ENCODE results near the gene FRK. TPM values are rescaled to one million over a fixed set of nuclear protein-coding genes. Genes with fewer than 3 reads are reported as not detected.

Gene FRK
- total RNA-seq (2013) = 0.02 TPM
- not detected for polyA plus RNA-seq
- polyA minus RNA-seq = not detected in 2 replicates
- total RNA-seq = 0 to 3.6 (median 0.07) reads per million in 11 experiments

- H3K4me1 Mint-ChIP-seq = peaks cover 3% of the 10 kb centered on the region
- no peaks in the 10 kb centered on the region for H3K36me3 Mint-ChIP-seq
- peaks cover 2 to 8% (median 4%) of the 10 kb centered on the region in 3 donors for H3K27me3 Mint-ChIP-seq (ENCODE audit: low read depth in 3 of 3)
- no peaks in the 10 kb centered on the region for H3K36me3 ChIP-seq (replicated peaks in 1 of 2; ENCODE audit: control insufficient read depth in 1 of 2, insufficient read depth in 2 of 2, low read length in 2 of 2)
- intact Hi-C loops (cut with micrococcal nuclease) = no loop called here
- H2AFZ ChIP-seq (ENCODE audit: insufficient read depth, low read depth, low read length, poor library complexity, severe bottlenecking) = peak within 1 kb of the TSS; percentile 6
- 98% methylated on average over 6 of the region's 7 CpGs for WGBS (ENCODE audit: insufficient coverage)
- no peak within 1 kb of the TSS for H3K9ac ChIP-seq (ENCODE audit: insufficient read depth, low read length, poor library complexity, severe bottlenecking)
- no peak within 1 kb of the TSS for H3K27ac ChIP-seq (ENCODE audit: low read depth in 1 of 2, low read length in 2 of 2)
- no peaks in the 10 kb centered on the region for H3K9me3 ChIP-seq (replicated peaks in 1 of 2; ENCODE audit: control insufficient read depth in 1 of 2, insufficient read depth in 1 of 2, low read length in 2 of 2)
- H3K9me3 Mint-ChIP-seq = no peaks in the 10 kb centered on the region
- no peak within 1 kb of the TSS for H3K4me2 ChIP-seq (replicated peaks; ENCODE audit: extremely low read depth, low read length, poor library complexity, severe bottlenecking)
- H3K79me2 ChIP-seq (ENCODE audit: insufficient read depth, low read length) = no peaks in the 10 kb centered on the region
- H3K27ac Mint-ChIP-seq = no peak within 1 kb of the TSS
- no peak within 1 kb of the TSS for H3K4me3 Mint-ChIP-seq
- H4K20me1 ChIP-seq (ENCODE audit: insufficient read depth, low read length) = no peaks in the 10 kb centered on the region
- no peaks in the 10 kb centered on the region for H3K4me1 ChIP-seq (ENCODE audit: control insufficient read depth in 1 of 2, insufficient read depth in 2 of 2, low read length in 2 of 2)
- DNase-seq = no peak
- TF ChIP-seq CTCF (IDR thresholded peaks at IDR 0.05) = no peak
- no peak within 1 kb of the TSS for H3K4me3 ChIP-seq (replicated peaks in 1 of 3; ENCODE audit: low read depth in 2 of 3, low read length in 3 of 3)
- no peaks in the 10 kb centered on the region for H3K27me3 ChIP-seq (ENCODE audit: control insufficient read depth in 2 of 2, insufficient read depth in 2 of 2, low read length in 2 of 2)
Measured at GRCh38 chr6:116060572-116061283, at the start of gene FRK. FRK (minus strand) TSS chr6:116060891; CDS start chr6:116060311, 580 bp downstream.

GRCh38 chr6:116108836-116109235, 48.1 kb upstream of the FRK start:
- Histone ChIP-seq H3K4me2 (replicated peaks; ENCODE audit: extremely low read depth, low read length, poor library complexity, severe bottlenecking) (no peak overlapping the region), H3K4me1 (ENCODE audit: control insufficient read depth in 1 of 2, insufficient read depth in 2 of 2, low read length in 2 of 2) (no peaks in the 10 kb centered on the region), H3K9ac (ENCODE audit: insufficient read depth, low read length, poor library complexity, severe bottlenecking) (no peak overlapping the region), H3K36me3 (replicated peaks in 1 of 2; ENCODE audit: control insufficient read depth in 1 of 2, insufficient read depth in 2 of 2, low read length in 2 of 2) (peaks cover 23 to 56% of the 10 kb centered on the region in 2 donors), H4K20me1 (ENCODE audit: insufficient read depth, low read length) (no peaks in the 10 kb centered on the region), H3K27ac (ENCODE audit: low read depth in 1 of 2, low read length in 2 of 2) (no peak overlapping the region), H3K4me3 (replicated peaks in 1 of 3; ENCODE audit: low read depth in 2 of 3, low read length in 3 of 3) (no peak overlapping the region), H2AFZ (ENCODE audit: insufficient read depth, low read depth, low read length, poor library complexity, severe bottlenecking) (no peak overlapping the region), H3K79me2 (ENCODE audit: insufficient read depth, low read length) (peaks cover 6% of the 10 kb centered on the region), H3K9me3 (replicated peaks in 1 of 2; ENCODE audit: control insufficient read depth in 1 of 2, insufficient read depth in 1 of 2, low read length in 2 of 2) (no peaks in the 10 kb centered on the region), H3K27me3 (ENCODE audit: control insufficient read depth in 2 of 2, insufficient read depth in 2 of 2, low read length in 2 of 2) (no peaks in the 10 kb centered on the region)
- Mint-ChIP-seq H3K27ac (no peak overlapping the region), H3K36me3 (peaks cover 40 to 57% of the 10 kb centered on the region in 2 donors), H3K4me1 (peaks cover 3% of the 10 kb centered on the region), H3K4me3 (no peak overlapping the region), H3K9me3 (peaks cover 0 to 3% (median 0%) of the 10 kb centered on the region in 7 donors), H3K27me3 (ENCODE audit: low read depth in 3 of 3) (no peaks in the 10 kb centered on the region)
- 83% methylated on average over 1 of the region's 1 CpG for WGBS (ENCODE audit: insufficient coverage)
- DNase-seq = no peak
- intact Hi-C loops (cut with micrococcal nuclease) = no loop called here
- no peak for TF ChIP-seq CTCF (IDR thresholded peaks at IDR 0.05)
